ENCODE results near the gene NUFIP1.
"Not testable (repeated sequence)": the region's sequence is repeated elsewhere in the genome, so short reads cannot be mapped to it uniquely, and the experiment has no call there.

Gene NUFIP1

GRCh38 chr13:44989071-44989889 is at the start of gene NUFIP1, which contains the start of gene GPALPP1:
Gene NUFIP1, minus strand, starts transcription at chr13:44989471. Its CDS starts 35 bp downstream, at chr13:44989436.
Gene GPALPP1, plus strand, starts transcription at chr13:44989538. Its CDS starts 117 bp downstream, at chr13:44989655.
- peak; percentile 82 for DNase-seq (ENCODE audit: low read depth)

- DNase-seq (ENCODE audit: low read depth): no peak
Measured at GRCh38 chr13:45036206-45036605, 46.9 kb upstream of the NUFIP1 start.

DNA sequence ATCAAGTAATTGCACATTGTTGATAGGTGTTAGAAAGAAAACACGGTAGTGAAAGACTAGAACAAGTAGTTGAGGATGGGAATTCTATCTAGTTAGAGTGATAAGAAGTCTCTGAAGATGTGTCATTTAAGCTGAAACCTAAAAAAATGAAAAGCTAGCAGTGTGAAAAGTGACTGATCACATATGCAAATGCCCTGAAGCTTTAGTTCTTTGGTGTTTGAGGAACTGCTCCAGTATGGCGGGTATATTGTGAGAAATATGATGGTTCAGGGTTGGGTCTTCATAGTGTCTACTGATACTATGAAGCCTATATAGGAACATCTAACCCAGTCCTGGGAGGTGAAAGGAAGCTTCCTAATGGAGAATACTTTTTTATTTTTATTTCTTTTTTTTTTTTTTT is 45.1 kb upstream of the NUFIP1 start:
- DNase-seq (ENCODE audit: low read depth): no peak

GRCh38 chr13:45024847-45025246 is 35.6 kb upstream of the NUFIP1 start:
- no peak for DNase-seq (ENCODE audit: low read depth)

DNA sequence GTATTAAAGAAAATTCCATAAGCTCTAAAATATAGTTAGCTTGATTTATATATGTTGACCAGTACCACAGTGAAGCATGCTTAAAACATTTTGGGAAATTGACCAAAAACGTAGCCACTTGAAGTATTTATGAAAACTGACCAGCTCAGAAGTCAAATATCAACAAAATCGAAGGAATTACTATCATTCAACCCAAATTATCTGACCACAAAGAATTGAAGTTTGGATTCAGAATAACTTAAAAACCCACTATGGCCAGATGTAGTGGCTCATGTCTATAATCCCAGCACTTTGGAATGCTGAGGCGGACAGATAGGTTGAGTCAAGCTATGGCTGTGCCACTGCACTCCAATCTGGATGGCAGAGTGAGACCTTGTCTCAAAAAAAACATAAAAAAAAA is 32.0 kb upstream of the NUFIP1 start:
- no peak for DNase-seq (ENCODE audit: low read depth)

DNA sequence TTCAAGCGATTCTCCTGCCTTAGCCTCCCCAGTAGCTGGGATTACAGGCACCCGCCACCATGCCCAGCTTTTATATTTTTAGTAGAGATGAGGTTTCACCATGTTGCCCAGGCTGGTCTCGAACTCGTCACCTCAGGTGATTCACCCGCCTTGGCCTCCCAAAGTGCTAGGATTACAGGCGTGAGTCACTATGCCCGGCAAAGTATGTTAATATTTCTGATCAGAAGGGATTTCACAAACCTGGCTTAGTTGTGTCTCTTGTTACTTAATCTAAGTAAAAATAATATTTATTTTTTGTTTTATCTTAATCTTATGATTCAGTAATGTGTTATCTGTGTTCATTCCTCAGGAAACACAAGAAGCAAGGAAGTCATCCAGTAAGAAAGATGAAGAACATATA is 30.7 kb upstream of the NUFIP1 start:
- not testable (repeated sequence) for DNase-seq (ENCODE audit: low read depth)

DNA sequence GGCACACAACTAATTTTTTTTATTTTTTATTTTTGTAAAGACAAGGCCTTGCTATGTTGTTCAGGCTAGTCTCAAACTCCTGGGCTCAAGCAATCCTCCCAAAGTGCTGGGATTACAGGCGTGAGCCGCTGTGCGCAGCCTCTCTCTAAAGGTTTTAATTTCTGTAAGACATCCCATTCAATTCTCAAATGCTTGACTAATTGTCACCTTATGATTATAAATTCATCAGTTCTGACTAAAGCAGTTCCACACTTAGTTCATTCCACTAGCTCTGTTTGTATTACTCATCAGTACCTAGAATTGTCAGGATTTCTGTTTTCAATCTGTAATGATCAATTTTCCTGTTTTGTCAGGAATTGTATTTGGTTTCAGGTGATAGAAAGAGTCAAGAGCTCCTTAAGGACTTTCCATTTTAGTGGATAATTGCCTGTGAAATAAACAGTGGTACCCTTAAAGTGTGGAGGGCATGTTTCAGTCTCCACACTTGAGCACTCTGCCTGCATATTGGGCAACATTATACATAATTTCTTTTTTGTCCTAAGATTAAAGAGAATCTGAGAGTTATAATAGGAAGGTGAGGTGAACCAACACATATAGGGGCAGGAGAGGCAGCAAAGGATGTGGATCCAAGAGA is 27.6 kb upstream of the NUFIP1 start:
- DNase-seq (ENCODE audit: low read depth): no peak

GRCh38 chr13:45015300-45015699 is 26.0 kb upstream of the NUFIP1 start:
- no peak for DNase-seq (ENCODE audit: low read depth)

DNA sequence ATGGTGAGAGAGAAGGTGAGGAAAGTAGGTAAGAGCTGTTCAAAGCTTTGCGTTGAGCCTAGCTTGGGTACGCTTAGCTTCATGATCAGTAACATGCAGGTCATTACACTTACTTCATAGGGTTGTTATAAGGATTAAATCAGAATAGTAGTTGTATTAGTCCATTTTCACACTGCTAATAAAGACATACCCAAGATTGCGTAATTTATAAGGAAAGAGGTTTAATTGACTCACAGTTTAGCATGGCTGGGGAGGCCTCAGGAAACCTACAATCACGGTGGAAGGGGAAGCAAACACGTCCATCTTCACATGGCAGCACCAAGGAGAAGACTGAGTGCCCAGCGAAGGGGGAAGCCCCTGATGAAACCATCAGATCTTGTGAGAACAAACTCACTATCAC is 21.9 kb upstream of the NUFIP1 start:
- DNase-seq (ENCODE audit: low read depth): no peak

DNA sequence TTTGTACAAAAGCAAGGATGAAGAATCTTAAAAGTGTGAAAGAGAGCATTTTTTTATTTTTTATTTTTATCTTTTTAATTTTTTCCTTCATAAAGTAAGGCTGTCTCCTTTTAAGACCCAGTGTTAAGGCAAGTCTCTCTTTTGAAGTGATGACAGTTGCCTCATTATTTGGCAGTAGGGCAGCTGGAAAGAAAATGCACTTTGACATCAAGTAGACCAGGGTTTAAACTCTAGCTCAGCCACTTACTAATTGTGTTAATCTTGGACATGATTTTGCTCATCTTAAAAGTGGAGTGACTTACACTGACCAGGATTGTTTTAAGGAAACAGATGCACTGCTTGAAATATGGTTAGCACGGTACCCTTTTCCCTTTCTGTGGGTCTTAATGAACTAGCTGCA is 18.6 kb upstream of the NUFIP1 start:
- DNase-seq (ENCODE audit: low read depth): no peak

- no peak for DNase-seq (ENCODE audit: low read depth)
Measured at GRCh38 chr13:45007225-45007624, 18.0 kb upstream of the NUFIP1 start.

- DNase-seq (ENCODE audit: low read depth): no peak
Measured at GRCh38 chr13:45004096-45004495, 14.8 kb upstream of the NUFIP1 start.

GRCh38 chr13:45003417-45003816 is 14.1 kb upstream of the NUFIP1 start:
- DNase-seq (ENCODE audit: low read depth): no peak

DNA sequence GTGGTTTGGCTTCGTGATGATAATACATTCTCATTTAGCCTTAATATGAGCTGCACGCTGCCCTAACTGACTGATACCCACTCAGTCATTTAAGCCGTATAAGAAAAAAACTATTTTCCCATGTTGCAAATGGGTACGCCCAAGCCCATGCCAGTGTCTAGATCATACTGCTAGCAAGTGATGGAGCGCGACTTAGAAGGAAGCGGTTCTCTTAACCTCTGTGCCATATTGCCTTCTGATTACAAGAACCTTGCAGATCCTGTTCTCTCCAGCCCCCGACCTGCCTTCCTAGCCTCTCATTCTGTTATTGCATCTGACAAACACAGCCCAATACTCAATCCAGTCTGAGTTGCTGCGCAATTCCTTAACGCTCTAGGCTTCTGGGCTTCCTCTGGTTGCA is 670 bp upstream of the NUFIP1 start:
- DNase-seq (ENCODE audit: low read depth): no peak

GRCh38 chr13:44978328-44978727 is 10.9 kb downstream of the NUFIP1 start:
- no peak for DNase-seq (ENCODE audit: low read depth)

- no peak for DNase-seq (ENCODE audit: low read depth)
Measured at GRCh38 chr13:44976949-44977583, 12.2 kb downstream of the NUFIP1 start.

- no peak for DNase-seq (ENCODE audit: low read depth)
Measured at GRCh38 chr13:44976196-44976595, 13.1 kb downstream of the NUFIP1 start.

GRCh38 chr13:44974056-44974793 is 15.0 kb downstream of the NUFIP1 start:
- no peak for DNase-seq (ENCODE audit: low read depth)

- DNase-seq (ENCODE audit: low read depth): no peak
Measured at GRCh38 chr13:44972956-44973581, 16.2 kb downstream of the NUFIP1 start.

DNA sequence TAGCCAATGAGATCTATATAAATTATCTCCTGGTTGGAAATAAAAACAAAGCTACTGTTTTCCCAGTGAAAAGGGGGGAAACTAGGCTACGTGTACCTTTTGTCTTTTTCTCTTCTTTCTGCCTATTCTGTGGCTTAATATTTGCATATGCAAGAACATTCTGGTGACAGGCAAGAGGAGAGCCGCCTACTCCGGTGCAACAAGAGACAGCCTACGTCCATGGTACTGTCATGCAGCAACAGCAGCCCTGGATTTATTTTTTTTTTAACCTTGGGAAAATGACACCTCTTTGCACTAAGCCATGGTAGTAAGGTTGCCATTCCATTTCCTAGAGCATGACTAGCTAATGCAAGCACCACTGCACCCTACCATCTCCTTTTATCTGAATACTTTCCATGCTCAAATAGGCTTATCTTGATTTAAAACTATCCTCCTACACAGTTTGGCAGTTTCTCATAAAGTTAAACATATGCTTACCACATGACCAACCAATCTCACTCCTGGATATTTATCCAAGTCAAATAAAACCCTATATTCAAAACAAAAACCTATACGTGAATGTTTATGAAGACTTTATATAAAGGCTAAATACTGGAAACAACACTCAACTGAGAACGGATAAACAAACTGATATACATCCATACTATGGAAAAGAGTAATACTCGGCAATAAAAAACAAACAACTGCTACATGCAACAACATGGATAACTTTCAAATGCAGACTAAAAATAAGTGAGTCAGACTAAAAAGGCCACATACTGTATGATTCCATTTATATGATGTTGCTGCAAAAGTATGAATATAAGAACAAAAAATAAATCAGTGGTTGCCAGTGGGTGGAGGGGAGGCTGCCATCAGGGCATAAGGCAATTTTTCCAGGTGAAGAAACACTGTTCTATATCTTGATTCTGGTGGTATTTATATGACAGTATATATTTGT is 17.3 kb downstream of the NUFIP1 start:
- DNase-seq (ENCODE audit: low read depth): no peak
